GM21576 (cell line): ENCODE results near the gene SNCA.

Experiments used
- ATAC-seq: cut with Tn5 transposase; IDR thresholded peaks from one replicate; pipeline ENCODE4 v1.9.1; 2021; ENCODE audit warnings: mild to moderate bottlenecking, moderate library complexity; ENCODE audit not compliant: unreplicated experiment

The SNCA gene

DNA sequence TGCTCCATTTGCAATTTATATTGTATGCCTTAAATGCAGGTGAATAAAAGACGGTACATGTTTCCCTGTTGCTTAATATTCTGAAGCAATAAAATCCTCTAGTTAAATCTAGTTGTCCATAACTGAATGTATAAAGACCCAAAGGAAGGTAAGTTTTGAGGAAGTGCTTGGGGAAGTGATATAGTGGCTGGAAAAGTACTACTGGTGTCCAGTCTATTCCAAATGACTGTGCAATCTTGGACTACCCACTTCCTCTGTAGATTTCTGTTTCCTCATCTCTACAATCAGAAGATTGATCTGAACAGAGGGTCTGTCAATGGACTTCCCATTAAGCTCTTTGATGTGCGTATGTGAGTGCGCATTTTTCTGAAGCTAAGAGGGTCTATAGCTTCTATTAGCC lies 17.0 kb downstream of the SNCA start:
- no peak for ATAC-seq

GRCh38 chr4:89814362-89814761 lies 22.6 kb downstream of the SNCA start:
- ATAC-seq = no peak

- no peak for ATAC-seq
Observed at GRCh38 chr4:89813197-89813596, 23.8 kb downstream of the SNCA start.

GRCh38 chr4:89807441-89808140 lies 29.4 kb downstream of the SNCA start:
- no peak for ATAC-seq

- ATAC-seq = no peak
Observed at GRCh38 chr4:89805297-89805696, 31.7 kb downstream of the SNCA start.

GRCh38 chr4:89803915-89804314 lies 33.0 kb downstream of the SNCA start:
- ATAC-seq = no peak

DNA sequence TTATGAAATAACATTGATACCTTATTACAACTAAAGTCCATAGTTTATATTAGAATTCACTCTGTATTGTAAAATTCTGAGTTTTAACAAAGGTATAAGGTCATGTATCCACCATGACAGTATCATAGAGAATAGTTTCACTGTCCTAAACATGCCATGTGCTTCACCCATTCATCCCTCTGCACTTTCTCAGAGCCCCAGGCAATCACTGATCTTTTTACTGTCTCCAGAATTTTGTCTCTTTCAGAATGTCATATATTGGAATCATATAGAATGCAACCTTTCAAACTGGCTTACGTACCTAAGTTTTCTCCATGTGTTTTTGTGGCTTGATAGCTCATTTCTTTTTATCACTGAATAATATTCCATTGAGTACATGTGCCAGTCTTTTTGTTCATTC lies 33.9 kb downstream of the SNCA start:
- no peak for ATAC-seq

DNA sequence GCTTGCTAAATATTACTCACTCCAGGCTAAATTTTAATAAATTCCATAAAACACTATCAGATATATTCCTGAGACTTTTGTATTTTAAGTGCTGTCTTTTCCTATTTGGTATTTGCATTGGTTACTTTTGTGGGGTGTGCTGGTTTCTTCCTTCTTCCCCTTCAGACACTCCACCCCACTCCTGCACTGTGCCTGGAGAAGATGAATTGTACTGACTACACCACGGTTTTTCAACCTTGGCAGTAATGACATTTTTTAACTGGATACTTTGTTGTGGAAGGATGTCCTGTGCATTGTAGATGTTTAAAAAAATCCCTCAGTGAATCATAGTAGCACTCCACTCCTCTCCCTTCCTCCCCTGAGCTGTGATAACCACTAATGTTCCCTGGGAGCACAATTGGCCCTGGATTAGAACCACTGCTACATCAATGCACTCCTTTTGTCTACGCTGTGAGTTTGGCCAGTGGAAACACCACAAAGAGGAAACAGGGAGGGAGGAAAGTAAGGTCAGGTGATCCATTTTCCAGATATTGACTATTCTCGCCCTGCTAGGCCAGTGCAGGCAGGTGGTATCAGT lies 36.3 kb downstream of the SNCA start:
- no peak for ATAC-seq

DNA sequence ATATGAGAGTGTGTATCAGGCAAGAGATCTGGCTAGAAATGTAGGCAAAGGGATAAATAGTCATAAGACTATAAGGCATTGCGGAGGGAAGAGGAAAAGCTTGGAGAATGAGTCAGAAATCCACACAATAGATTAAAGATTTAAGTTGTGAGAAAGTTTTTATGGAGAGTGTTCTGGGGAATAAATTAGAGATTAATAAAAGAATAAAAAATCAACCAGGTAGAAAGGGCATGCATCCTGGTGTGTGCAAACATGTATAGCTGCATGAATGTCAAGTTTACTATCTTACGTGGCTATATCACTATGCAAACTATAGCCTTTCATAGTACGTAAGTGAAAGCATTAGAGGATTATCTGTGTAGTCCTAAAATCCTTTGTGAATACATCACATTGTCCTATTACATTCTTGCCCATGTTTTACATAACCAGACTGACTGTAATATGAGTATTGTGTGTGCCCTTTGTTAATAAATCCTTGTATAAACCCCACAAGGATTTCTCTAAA lies 36.9 kb downstream of the SNCA start:
- no peak for ATAC-seq

GRCh38 chr4:89799071-89799470 lies 37.9 kb downstream of the SNCA start:
- ATAC-seq = no peak

DNA sequence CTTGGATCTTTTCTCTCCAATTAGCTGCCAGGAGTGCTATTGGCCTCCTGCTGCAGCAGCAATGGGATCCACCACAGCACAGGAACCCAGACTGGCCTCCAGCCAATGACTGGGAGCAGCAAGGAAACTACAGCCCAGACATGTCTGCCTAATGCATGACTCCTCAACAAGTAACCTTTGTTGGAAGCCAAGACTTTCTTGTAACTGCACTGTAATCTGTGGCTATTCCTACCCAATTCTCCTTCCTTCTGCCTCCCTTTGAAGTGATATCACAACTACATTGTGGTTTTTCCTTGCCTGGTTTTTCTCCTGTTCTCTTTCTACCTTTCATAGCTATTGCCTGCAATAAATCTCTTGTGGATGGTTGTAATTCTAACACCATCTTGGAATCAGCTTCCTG lies 39.8 kb downstream of the SNCA start:
- no peak for ATAC-seq

GRCh38 chr4:89788206-89789072 lies 48.5 kb downstream of the SNCA start:
- ATAC-seq = no peak

DNA sequence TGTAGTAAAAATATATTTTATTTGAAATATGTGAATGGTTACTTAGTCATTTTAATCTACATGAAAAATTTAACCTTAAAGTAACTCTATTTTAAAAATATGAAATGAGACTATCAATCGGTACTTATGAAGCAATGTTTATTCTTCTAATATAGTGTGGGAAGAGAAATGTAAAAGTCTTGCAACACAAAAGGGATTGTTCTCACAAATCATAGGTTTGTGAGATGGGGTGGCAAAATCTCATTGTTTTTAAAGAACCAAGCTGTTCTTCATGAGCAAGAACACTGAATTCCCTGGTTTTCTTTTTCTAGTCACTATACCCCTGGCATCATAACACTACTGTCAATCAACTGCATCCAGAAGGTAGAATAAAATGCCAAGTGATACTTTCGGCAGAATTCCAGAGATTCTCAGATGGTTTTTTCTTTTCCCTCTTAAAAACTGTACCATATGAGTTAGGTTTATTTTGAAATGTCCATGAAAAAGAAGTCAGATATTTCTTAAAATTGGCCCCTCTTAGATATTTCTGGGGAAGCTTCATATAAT lies 52.2 kb downstream of the SNCA start:
- ATAC-seq = no peak

DNA sequence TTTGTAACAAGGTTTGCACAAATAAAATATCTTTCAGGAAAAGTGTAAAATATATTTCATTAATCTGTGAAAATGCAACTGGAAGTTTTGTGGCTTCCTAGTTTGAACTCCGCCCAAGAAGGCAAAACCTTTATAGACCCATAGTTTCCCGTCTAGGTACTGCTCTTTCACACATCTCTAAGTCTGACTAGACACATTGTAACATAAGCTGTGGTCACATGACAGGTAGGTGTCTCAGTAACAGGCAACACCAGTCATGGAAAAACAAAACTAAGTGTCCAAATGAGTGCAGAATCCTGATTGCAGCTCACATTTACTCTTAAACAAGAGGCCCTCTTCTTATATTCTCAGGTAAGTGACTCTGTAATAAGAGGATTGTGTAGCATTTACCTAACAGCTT lies 55.6 kb downstream of the SNCA start:
- ATAC-seq = no peak

DNA sequence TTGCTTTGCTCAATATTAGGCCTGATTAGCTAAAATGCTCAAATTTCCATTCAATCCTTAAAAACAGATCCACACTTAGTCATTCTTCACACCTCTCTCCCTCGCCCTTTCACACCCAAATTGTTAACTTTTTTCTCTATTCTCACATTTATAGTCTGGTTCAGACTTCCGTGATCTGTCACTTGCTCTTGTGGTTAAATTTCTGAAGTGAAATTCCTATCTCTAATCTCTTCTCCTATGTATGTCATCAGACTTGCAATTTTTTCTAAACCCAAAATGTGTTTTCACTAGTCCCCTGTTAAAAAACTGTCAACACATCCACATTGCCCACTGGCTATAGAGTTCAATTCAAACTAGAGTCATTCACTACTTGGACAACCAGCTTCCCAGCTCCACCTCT lies 63.2 kb downstream of the SNCA start:
- ATAC-seq = no peak

GRCh38 chr4:89769856-89770255 lies 67.1 kb downstream of the SNCA start:
- no peak for ATAC-seq

- ATAC-seq = no peak
Observed at GRCh38 chr4:89767924-89768323, 69.0 kb downstream of the SNCA start.

DNA sequence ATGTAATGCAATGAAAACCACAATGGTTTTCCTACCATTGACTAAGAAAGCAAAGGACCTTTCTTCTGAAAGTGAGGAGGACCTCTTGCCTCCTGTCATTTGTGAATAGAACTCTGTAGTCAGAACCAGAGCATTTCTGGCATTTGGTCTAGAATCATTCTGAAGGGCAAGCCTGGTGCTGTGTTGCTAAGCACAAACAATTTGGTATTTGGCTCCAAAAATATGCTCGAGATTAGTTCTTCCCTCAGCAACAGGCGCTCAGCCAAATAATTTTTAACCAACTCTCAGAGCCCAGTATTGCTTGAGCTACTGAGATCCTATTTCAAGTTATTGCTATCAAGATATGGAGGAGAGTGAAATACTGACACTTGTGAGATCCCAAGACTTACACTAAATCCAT lies 71.0 kb downstream of the SNCA start:
- ATAC-seq = no peak

DNA sequence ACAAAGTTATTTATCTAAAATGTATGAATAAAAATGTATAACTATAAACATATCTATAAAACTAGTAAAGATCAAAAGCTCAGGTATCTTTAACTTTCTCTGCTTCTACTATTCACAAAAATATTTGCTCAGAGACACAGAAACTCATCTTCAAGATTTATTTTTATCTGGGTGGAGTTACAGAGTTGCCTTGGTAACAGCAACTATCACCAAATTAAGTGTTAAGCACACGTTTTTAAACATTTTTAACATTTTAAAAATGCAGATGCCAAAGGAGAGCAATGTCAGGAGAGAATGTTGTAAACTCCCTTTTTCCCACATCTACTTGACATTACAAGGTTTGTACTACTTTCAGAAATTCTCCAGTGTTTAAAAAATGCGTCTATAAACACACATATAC lies 71.4 kb downstream of the SNCA start:
- ATAC-seq = no peak

DNA sequence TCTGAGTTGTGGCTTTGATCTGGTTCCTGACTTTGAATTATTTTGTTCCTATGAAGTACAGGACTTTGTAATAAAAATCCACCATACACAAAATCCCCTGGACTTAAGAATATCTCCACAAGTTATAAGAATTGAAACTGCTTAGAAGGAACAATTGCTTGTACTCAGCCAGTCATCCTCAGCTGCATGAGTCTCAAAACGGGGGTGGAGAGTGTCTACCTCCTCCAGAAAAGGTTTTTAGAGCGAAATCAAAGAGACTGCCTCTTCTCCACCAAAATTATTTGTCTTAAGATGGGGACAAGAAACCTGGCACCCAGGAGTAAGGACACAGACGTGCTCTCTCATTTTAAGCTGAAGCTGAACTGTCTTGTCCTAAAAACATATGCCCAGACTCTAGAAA lies 74.7 kb downstream of the SNCA start:
- no peak for ATAC-seq

GRCh38 chr4:89759426-89759825 lies 77.5 kb downstream of the SNCA start:
- ATAC-seq = no peak
